OCI-LY7 (cell line): ENCODE results near the gene FAM221B. TPM values are rescaled to one million over a fixed set of nuclear protein-coding genes. Genes with fewer than 3 reads are reported as not detected.

Experiments
- BruUV-seq: library from RNA; stranded (reverse); fragments of 400-500 nt; replicated peaks from 2 replicates; lab custom pipeline; 2021; lab: Mats Ljungman, UMichigan
- CTCF ChIA-PET: fragments of 300-600 bp; sonication (Branson Sonifier 250); formaldehyde crosslinking; loops from one replicate; lab custom pipeline; 2022; ENCODE audit warnings: antibody characterized with exemption; ENCODE audit not compliant: unreplicated experiment; lab: Charles Lee
- POLR2A ChIA-PET: fragments of 300-600 bp; sonication (Branson Sonifier 250); formaldehyde crosslinking; loops from one replicate; lab custom pipeline; 2022; ENCODE audit warnings: antibody characterized with exemption; lab: Charles Lee
- DNase-seq: peaks from one replicate; pipeline ENCODE4 v3.0.0-alpha.2; 2015; ENCODE audit warnings: low spot score
- H2AFZ ChIP-seq: fragments of 200-600 bp; sonication (generic), shearing (Covaris generic); 2 replicates; pipeline ENCODE4 v1.6.1; 2014; ENCODE audit warnings: mild to moderate bottlenecking, antibody characterized with exemption, low read length, moderate library complexity
- H3K27ac ChIP-seq: fragments of 200-600 bp; sonication (generic); 2 replicates; pipeline ENCODE4 v1.5.1; 2014; ENCODE audit warnings: mixed run types, low read depth, mild to moderate bottlenecking, moderate library complexity, low read length, inconsistent platforms; ENCODE audit not compliant: poor library complexity, severe bottlenecking
- H3K36me3 ChIP-seq: fragments of 200-600 bp; sonication (generic); 2 replicates; pipeline ENCODE4 v1.6.1; 2014; ENCODE audit warnings: mild to moderate bottlenecking, antibody characterized with exemption, low read length, moderate library complexity, mixed read lengths; ENCODE audit not compliant: insufficient read depth
- H3K4me1 ChIP-seq: fragments of 200-600 bp; sonication (generic); 2 replicates; pipeline ENCODE4 v1.5.1; 2014; ENCODE audit warnings: mild to moderate bottlenecking, low read length; ENCODE audit not compliant: insufficient read depth, poor library complexity, severe bottlenecking
- H3K4me2 ChIP-seq: fragments of 200-600 bp; sonication (generic); 2 replicates; pipeline ENCODE4 v1.6.1; 2014; ENCODE audit warnings: mild to moderate bottlenecking, low read length
- H3K4me3 ChIP-seq: fragments of 200-600 bp; sonication (generic); 2 replicates; pipeline ENCODE4 v1.5.1; 2014; ENCODE audit warnings: mild to moderate bottlenecking, low read depth, low read length; ENCODE audit not compliant: poor library complexity, severe bottlenecking
- H3K79me2 ChIP-seq: fragments of 200-600 bp; sonication (generic); 2 replicates; pipeline ENCODE4 v1.6.1; 2016; ENCODE audit warnings: low read depth, mild to moderate bottlenecking, low read length, moderate library complexity, mixed read lengths; ENCODE audit not compliant: insufficient read depth
- H3K9me2 ChIP-seq: fragments of 200-600 bp; sonication (generic); 2 replicates; pipeline ENCODE4 v1.6.1; 2016; ENCODE audit warnings: mild to moderate bottlenecking, low read length, mixed read lengths; ENCODE audit not compliant: insufficient read depth
- H3K9me3 ChIP-seq: fragments of 200-600 bp; sonication (generic); 2 replicates; pipeline ENCODE4 v1.6.1; 2014; ENCODE audit warnings: mild to moderate bottlenecking, mixed run types, low read length, mixed read lengths
- H4K20me1 ChIP-seq: fragments of 200-600 bp; sonication (generic); 2 replicates; pipeline ENCODE4 v1.6.1; 2014; ENCODE audit warnings: mild to moderate bottlenecking, antibody characterized with exemption, low read length, moderate library complexity, mixed read lengths; ENCODE audit not compliant: insufficient read depth
- CTCF ChIP-seq: fragments of 200-600 bp; sonication (generic); conservative IDR thresholded peaks from 2 replicates; pipeline ENCODE4 v1.5.1; 2014; ENCODE audit warnings: mild to moderate bottlenecking, antibody characterized with exemption, low read length, moderate library complexity, mixed read lengths
- EZH2phosphoT487 ChIP-seq: fragments of 200-600 bp; sonication (generic); IDR thresholded peaks from 2 replicates; pipeline ENCODE4 v1.6.1; 2018; ENCODE audit warnings: low read depth, borderline replicate concordance, mild to moderate bottlenecking, mixed run types, antibody characterized with exemption, low read length, moderate library complexity, mixed read lengths
- intact Hi-C: fragments of 100-400 bp; cut with micrococcal nuclease; formaldehyde crosslinking; loops from one replicate; pipeline ENCODE4 v1.10.0; 2022; ENCODE audit not compliant: unreplicated experiment
- total RNA-seq, 2 experiments: library from RNA; depleted of rRNA in 1 of 2; stranded (reverse); fragments of >200 nt in 1 of 2; shearing (Covaris generic) in 1 of 2; gene quantifications; 2 replicates each; pipeline ENCODE4 v1.2.3, GENCODE V29; 2014 to 2022

FAM221B gene
- total RNA-seq, 2 experiments from 2014 or later, result not detected

- H3K4me3 ChIP-seq, result no peak overlapping the region
- H2AFZ ChIP-seq, result no peak overlapping the region
- H3K4me2 ChIP-seq, result no peak overlapping the region
- intact Hi-C loops, result loop anchor here (5.0 kb wide), 2 partner anchors 90 to 170 kb away; partner anchors contain the start of genes CCDC107 and RMRP
- DNase-seq, result no peak
- BruUV-seq, result no TSS peak
- H4K20me1 ChIP-seq, result no peaks in the 10 kb centered on the region
- CTCF ChIA-PET, result interaction anchor here (0.6 kb wide), 1 partner anchor 279 kb away, joined by 3 read pairs; no protein-coding TSS in a partner anchor
- H3K79me2 ChIP-seq, result no peaks in the 10 kb centered on the region
- POLR2A ChIA-PET, result no interaction called here
- H3K4me1 ChIP-seq, result peaks cover 20% of the 10 kb centered on the region
- no peaks in the 10 kb centered on the region for H3K9me2 ChIP-seq
- H3K36me3 ChIP-seq, result no peaks in the 10 kb centered on the region
- no peak overlapping the region for H3K27ac ChIP-seq
- H3K9me3 ChIP-seq, result no peaks in the 10 kb centered on the region
- TF ChIP-seq EZH2phosphoT487 (no peak), CTCF (no peak)
These were observed 1.0 kb downstream of the FAM221B start for GRCh38 chr9:35827486-35827885.

- DNase-seq, result peak; percentile 73
- Histone ChIP-seq H3K9me3 (no peaks in the 10 kb centered on the region), H3K4me3 (no peak overlapping the region), H3K79me2 (no peaks in the 10 kb centered on the region), H3K9me2 (no peaks in the 10 kb centered on the region), H2AFZ (peak overlapping the region; percentile 22; the same call in 1 of the 2 replicates), H4K20me1 (no peaks in the 10 kb centered on the region), H3K4me2 (no peak overlapping the region), H3K27ac (no peak overlapping the region), H3K4me1 (peaks cover 20% of the 10 kb centered on the region), H3K36me3 (no peaks in the 10 kb centered on the region)
- ChIA-PET CTCF (interaction anchor here (1.0 kb wide), 1 partner anchor 33 kb away, joined by 3 read pairs; no protein-coding TSS in a partner anchor), POLR2A (interaction anchor here (0.6 kb wide), 2 partner anchors 36 to 37 kb away, joined by 4 to 5 read pairs; no protein-coding TSS in a partner anchor)
- TF ChIP-seq CTCF (peak; percentile 98), EZH2phosphoT487 (no peak)
- intact Hi-C loops, result loop anchor here (1.0 to 5.0 kb wide), 4 partner anchors 36 to 169 kb away; partner anchors contain the start of genes CCDC107 and RMRP
- no TSS peak for BruUV-seq
These were observed 2.3 kb downstream of the FAM221B start for GRCh38 chr9:35826071-35826701.

GRCh38 chr9:35822926-35823325 lies 5.6 kb downstream of the FAM221B start:
- DNase-seq, result no peak
- Histone ChIP-seq H3K9me2 (no peaks in the 10 kb centered on the region), H4K20me1 (no peaks in the 10 kb centered on the region), H2AFZ (no peak overlapping the region), H3K4me1 (peaks cover 6% of the 10 kb centered on the region), H3K4me3 (no peak overlapping the region), H3K36me3 (no peaks in the 10 kb centered on the region), H3K27ac (no peak overlapping the region), H3K79me2 (no peaks in the 10 kb centered on the region), H3K4me2 (no peak overlapping the region), H3K9me3 (no peaks in the 10 kb centered on the region)
- ChIA-PET POLR2A (interaction anchor here (0.6 to 1.7 kb wide), 2 partner anchors 10 to 12 kb away, joined by 3 to 4 read pairs; no protein-coding TSS in a partner anchor), CTCF (no interaction called here)
- TF ChIP-seq EZH2phosphoT487, result no peak
- TF ChIP-seq CTCF, result no peak
- no TSS peak for BruUV-seq
- intact Hi-C loops, result no loop called here
